Endothelial cell of umbilical vein (primary cell): ENCODE measurements around the gene MORF4L1.

Source experiments
- EZH2 ChIP-seq: IDR thresholded peaks from 2 replicates; pipeline ENCODE4 v1.6.1; 2012; ENCODE audit warnings: borderline replicate concordance, low read depth, mild to moderate bottlenecking, moderate library complexity, low read length, inconsistent platforms; ENCODE audit not compliant: severe bottlenecking
- FOS ChIP-seq: IDR thresholded peaks from 2 replicates; pipeline ENCODE4 v1.6.1; 2011; ENCODE audit warnings: mild to moderate bottlenecking, low read length, moderate library complexity, borderline replicate concordance; ENCODE audit not compliant: insufficient read depth
- GATA2 ChIP-seq: IDR thresholded peaks from 2 replicates; pipeline ENCODE4 v1.7.0; 2011; ENCODE audit warnings: low read depth, mild to moderate bottlenecking, moderate library complexity, mixed read lengths, low read length; ENCODE audit not compliant: insufficient read length, insufficient read depth
- JUN ChIP-seq: IDR thresholded peaks from 2 replicates; pipeline ENCODE4 v1.6.1; 2011; ENCODE audit warnings: borderline replicate concordance, low read depth; ENCODE audit not compliant: insufficient read length, insufficient read depth
- MYC ChIP-seq: IDR thresholded peaks from one replicate; pipeline ENCODE4 v1.6.1; 2011; ENCODE audit warnings: mild to moderate bottlenecking, low read depth, low read length
- POLR2A ChIP-seq: IDR thresholded peaks from 2 replicates; pipeline ENCODE4 v1.6.1; 2012; ENCODE audit warnings: low read depth, mild to moderate bottlenecking, control low read depth, low read length
- POLR2AphosphoS5 ChIP-seq: IDR thresholded peaks from 2 replicates; pipeline ENCODE4 v1.6.1; 2012; ENCODE audit warnings: low read depth, mild to moderate bottlenecking, control low read depth, low read length, moderate library complexity; ENCODE audit not compliant: insufficient read depth
- TF ChIP-seq, protein P1 (sequence below), 2 donors: IDR thresholded peaks; 1 replicate in 1 of 2; 2 replicates in 1 of 2; pipeline ENCODE4 v1.5.1; 2011; ENCODE audit warnings: low read length in 2 of 2, mild to moderate bottlenecking in 2 of 2, moderate library complexity in 2 of 2, control low read depth in 1 of 2, inconsistent platforms in 1 of 2, low read depth in 1 of 2; ENCODE audit not compliant: insufficient read depth in 1 of 2; ENCODE audit errors: extremely low read depth in 1 of 2

GRCh38 chr15:78909160-78909695 lies 36.5 kb downstream of the MORF4L1 start:
- TF ChIP-seq, protein P1, sequence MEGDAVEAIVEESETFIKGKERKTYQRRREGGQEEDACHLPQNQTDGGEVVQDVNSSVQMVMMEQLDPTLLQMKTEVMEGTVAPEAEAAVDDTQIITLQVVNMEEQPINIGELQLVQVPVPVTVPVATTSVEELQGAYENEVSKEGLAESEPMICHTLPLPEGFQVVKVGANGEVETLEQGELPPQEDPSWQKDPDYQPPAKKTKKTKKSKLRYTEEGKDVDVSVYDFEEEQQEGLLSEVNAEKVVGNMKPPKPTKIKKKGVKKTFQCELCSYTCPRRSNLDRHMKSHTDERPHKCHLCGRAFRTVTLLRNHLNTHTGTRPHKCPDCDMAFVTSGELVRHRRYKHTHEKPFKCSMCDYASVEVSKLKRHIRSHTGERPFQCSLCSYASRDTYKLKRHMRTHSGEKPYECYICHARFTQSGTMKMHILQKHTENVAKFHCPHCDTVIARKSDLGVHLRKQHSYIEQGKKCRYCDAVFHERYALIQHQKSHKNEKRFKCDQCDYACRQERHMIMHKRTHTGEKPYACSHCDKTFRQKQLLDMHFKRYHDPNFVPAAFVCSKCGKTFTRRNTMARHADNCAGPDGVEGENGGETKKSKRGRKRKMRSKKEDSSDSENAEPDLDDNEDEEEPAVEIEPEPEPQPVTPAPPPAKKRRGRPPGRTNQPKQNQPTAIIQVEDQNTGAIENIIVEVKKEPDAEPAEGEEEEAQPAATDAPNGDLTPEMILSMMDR (IDR thresholded peaks at IDR 0.05; ENCODE audit: extremely low read depth in 1 of 2, insufficient read depth in 1 of 2, low read depth in 1 of 2, low read length in 2 of 2) = no peak
- TF ChIP-seq POLR2AphosphoS5 (no peak), GATA2 (no peak), JUN (no peak), EZH2 (no peak), POLR2A (no peak), MYC (no peak), FOS (no peak)
